ENCODE measurements around the gene PTGR2. TPM values are rescaled to one million over a fixed set of nuclear protein-coding genes. Genes with fewer than 3 reads are reported as not detected.

Gene PTGR2
- total RNA-seq, 4 donors from 2014 or later: 1.8 to 10.7 (median 6.2) TPM

DNA sequence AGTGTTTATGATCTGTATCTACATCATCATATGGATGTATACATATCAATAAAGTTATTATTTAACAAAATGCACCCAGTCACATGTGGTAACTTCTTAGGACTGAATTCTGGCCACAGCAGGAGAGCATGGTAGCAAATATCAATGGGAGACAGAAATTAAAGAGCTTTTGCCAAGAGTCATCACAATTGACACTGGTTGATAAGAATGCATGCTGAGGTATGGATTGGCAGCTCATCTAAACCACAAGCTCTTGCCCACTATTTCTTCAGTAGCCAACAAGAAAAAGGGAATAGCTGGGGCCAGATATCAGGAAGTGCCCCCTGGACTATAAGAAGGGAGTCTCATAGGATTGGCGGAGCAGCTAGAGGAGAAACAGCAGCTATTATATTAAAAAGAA, 9.4 kb upstream of the PTGR2 start:
- Histone ChIP-seq H3K9me3 (no peaks in the 10 kb centered on the region), H3K36me3 (no peaks in the 10 kb centered on the region), H3K4me3 (no peak overlapping the region), H3K4me1 (peaks cover 0 to under 1% (median 0%) of the 10 kb centered on the region in 3 donors), H3K27ac (no peak overlapping the region), H3K27me3 (no peaks in the 10 kb centered on the region)
- intact Hi-C loops (cut with DNase I): no loop called here
- no peak for DNase-seq
- 92 to 94% methylated on average over 1 of the region's 1 CpG for WGBS, 2 donors
- TF ChIP-seq, protein P1, sequence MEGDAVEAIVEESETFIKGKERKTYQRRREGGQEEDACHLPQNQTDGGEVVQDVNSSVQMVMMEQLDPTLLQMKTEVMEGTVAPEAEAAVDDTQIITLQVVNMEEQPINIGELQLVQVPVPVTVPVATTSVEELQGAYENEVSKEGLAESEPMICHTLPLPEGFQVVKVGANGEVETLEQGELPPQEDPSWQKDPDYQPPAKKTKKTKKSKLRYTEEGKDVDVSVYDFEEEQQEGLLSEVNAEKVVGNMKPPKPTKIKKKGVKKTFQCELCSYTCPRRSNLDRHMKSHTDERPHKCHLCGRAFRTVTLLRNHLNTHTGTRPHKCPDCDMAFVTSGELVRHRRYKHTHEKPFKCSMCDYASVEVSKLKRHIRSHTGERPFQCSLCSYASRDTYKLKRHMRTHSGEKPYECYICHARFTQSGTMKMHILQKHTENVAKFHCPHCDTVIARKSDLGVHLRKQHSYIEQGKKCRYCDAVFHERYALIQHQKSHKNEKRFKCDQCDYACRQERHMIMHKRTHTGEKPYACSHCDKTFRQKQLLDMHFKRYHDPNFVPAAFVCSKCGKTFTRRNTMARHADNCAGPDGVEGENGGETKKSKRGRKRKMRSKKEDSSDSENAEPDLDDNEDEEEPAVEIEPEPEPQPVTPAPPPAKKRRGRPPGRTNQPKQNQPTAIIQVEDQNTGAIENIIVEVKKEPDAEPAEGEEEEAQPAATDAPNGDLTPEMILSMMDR (IDR thresholded peaks at IDR 0.05): no peak
- TF ChIP-seq POLR2A (IDR thresholded peaks at IDR 0.05): no peak

DNA sequence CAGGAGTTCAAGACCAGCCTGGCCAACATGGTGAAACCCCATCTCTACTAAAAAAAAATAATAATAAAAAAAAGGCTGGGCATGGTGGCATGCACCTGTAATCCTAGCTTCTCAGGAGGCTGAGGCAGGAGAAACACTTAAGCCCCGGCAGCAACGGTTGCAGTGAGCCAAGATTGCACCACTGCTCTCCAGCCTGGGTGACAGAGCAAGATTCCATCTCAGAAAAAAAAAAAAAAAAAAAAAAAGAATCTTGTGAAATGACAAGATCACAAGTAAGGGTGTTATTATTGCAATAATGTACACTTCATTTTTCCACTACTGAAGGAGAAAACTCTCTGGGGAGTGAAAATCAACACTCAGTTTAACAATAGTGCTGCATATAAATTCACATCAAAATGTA, 8.8 kb upstream of the PTGR2 start:
- intact Hi-C loops (cut with DNase I): no loop called here
- Histone ChIP-seq H3K27ac (no peak overlapping the region), H3K27me3 (no peaks in the 10 kb centered on the region), H3K9me3 (no peaks in the 10 kb centered on the region), H3K4me3 (no peak overlapping the region), H3K4me1 (no peaks in the 10 kb centered on the region), H3K36me3 (no peaks in the 10 kb centered on the region)
- 54 to 66% methylated on average over 2 of the region's 2 CpGs for WGBS, 2 donors
- DNase-seq: no peak
- no peak for TF ChIP-seq POLR2A (IDR thresholded peaks at IDR 0.05)
- TF ChIP-seq, protein P1 (IDR thresholded peaks at IDR 0.05): no peak

DNA sequence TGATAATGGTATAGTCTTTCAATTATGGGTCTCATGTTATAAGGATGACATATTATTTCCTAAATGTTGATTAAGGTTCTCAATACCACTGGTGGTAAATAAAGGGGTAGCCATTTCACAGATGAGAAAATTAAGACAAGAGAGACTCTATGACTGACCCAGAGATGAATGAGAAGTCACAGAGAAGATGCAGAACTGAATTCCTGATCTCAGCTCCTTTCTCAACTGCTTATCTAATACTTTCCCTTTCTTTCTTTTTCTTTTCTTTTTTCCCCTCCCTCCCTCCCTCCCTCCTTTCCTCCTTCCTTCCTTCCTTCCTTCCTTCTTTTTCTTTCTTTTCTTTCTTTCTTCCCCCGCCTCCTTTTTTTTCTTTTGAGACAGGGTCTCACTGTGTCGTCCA, 8.3 kb upstream of the PTGR2 start:
- WGBS, 2 donors: 47 to 70% methylated on average over 2 of the region's 2 CpGs
- TF ChIP-seq, protein P1 (IDR thresholded peaks at IDR 0.05): no peak
- TF ChIP-seq POLR2A (IDR thresholded peaks at IDR 0.05): no peak
- Histone ChIP-seq H3K4me1 (no peaks in the 10 kb centered on the region), H3K9me3 (no peaks in the 10 kb centered on the region), H3K4me3 (no peak overlapping the region), H3K36me3 (no peaks in the 10 kb centered on the region), H3K27ac (no peak overlapping the region), H3K27me3 (no peaks in the 10 kb centered on the region)
- intact Hi-C loops (cut with DNase I): no loop called here
- no peak for DNase-seq

DNA sequence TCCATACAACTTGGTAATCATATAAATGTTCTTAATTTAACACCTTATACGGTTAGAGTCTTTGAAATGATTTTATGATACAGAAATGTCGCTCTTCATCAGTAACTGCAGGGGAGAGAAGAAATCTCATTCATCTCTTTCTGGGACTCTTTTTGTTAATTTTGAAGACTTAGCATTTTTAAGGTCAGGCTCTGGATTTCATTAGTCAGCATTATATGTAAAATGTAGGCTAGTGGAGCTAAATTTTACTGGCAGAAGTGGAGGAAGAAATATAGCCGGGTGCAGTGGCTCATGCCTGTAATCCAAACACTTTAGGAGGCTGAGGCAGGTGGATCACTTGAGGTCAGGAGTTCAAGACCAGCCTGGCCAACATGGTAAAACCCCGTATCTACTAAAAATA, 4.7 kb upstream of the PTGR2 start:
- Histone ChIP-seq H3K4me3 (no peak overlapping the region), H3K9me3 (no peaks in the 10 kb centered on the region), H3K27ac (no peak overlapping the region), H3K27me3 (no peaks in the 10 kb centered on the region), H3K36me3 (no peaks in the 10 kb centered on the region), H3K4me1 (peaks cover 4 to 27% (median 7%) of the 10 kb centered on the region in 3 donors)
- intact Hi-C loops (cut with DNase I): no loop called here
- DNase-seq: no peak
- TF ChIP-seq, protein P1 (IDR thresholded peaks at IDR 0.05): no peak
- TF ChIP-seq POLR2A (IDR thresholded peaks at IDR 0.05): no peak
- 84 to 87% methylated on average over 4 of the region's 4 CpGs for WGBS, 2 donors

- Histone ChIP-seq H3K4me1 (peaks cover 4 to 36% (median 13%) of the 10 kb centered on the region in 3 donors), H3K27ac (peak overlapping the region; percentile 89 to 95 (median 93)), H3K27me3 (no peaks in the 10 kb centered on the region), H3K9me3 (no peaks in the 10 kb centered on the region), H3K36me3 (no peaks in the 10 kb centered on the region), H3K4me3 (peak overlapping the region; percentile 43 to 70 (median 56))
- 24 to 52% methylated on average over 6 of the region's 6 CpGs for WGBS, 2 donors
- intact Hi-C loops (cut with DNase I): no loop called here
- DNase-seq: no peak
- TF ChIP-seq, protein P1 (IDR thresholded peaks at IDR 0.05): no peak
- no peak for TF ChIP-seq POLR2A (IDR thresholded peaks at IDR 0.05)
Observed at GRCh38 chr14:73851000-73851399, 631 bp upstream of the PTGR2 start.
